SH-SY5Y (cell line): ENCODE data around the gene KIAA1755.

Source experiments
- GATA2 ChIP-seq: IDR thresholded peaks from 2 replicates; pipeline ENCODE4 v1.6.1; 2011; ENCODE audit warnings: mild to moderate bottlenecking, low read depth, low read length
- GATA3 ChIP-seq: IDR thresholded peaks from 2 replicates; pipeline ENCODE4 v1.6.1; 2011; ENCODE audit warnings: low read depth, mild to moderate bottlenecking, low read length, moderate library complexity

DNA sequence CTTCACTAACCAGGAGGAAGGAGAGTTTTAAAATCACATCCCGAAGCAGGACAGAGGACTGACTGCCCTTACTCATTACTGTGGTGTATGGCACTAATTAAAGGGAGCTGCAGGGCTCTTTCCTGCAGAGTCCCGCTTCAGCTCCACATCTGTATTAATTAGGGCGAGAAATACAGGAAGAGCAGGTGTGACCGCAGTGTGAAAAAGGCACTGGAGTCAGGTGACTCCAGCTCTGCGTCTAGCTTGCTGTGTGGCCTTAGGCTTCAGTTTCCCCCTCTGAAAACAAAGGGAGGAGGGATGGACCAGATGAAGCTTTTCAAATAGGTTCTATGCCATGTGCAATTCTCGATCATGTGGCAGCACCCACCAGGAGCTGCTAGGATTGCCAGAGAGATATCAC is 34.0 kb downstream of the KIAA1755 start:
- TF ChIP-seq GATA2 = no peak
- no peak for TF ChIP-seq GATA3
